A549 (cell line): ENCODE measurements around the gene MGMT. TPM values are rescaled to one million over a fixed set of nuclear protein-coding genes. Genes with fewer than 3 reads are reported as not detected.
"Not testable (repeated sequence)": the region's sequence is repeated elsewhere in the genome, so short reads cannot be mapped to it uniquely, and the experiment has no call there.

Experiments
- ATAC-seq, 2 experiments: fragments of 200-7000 bp in 1 of 2; fragments of >200 bp in 1 of 2; cut with Nextera tagmentation in 1 of 2; cut with Tn5 transposase in 1 of 2; 3 replicates each; pipeline versions ENCODE4 v1.8.0 to v1.9.1; 2018 to 2020; ENCODE audit warnings: mild to moderate bottlenecking in 1 of 2, moderate library complexity in 1 of 2
- CTCF ChIA-PET: fragments of 300-600 bp; sonication (Branson Sonifier 250); formaldehyde crosslinking; extraction: SDS; loops from one replicate; lab custom pipeline; 2021; ENCODE audit warnings: antibody characterized with exemption, inconsistent platforms; lab: Yijun Ruan, JAX
- POLR2A ChIA-PET: fragments of 350-600 bp; formaldehyde crosslinking; extraction: SDS; loops from one replicate; lab custom pipeline; 2021; ENCODE audit warnings: antibody characterized with exemption, inconsistent platforms; lab: Yijun Ruan, JAX
- DNase-seq, 2 experiments: peaks; one replicate each; pipeline versions ENCODE4 v3.0.0 to v3.0.0-alpha.2; 2011 to 2016; ENCODE audit warnings: low read depth in 1 of 2, low spot score in 1 of 2
- FAIRE-seq: peaks from 2 replicates; lab custom pipeline; 2011; peaks lifted over from hg19 to GRCh38; lab: Jason Lieb, UNC
- H3K27ac ChIP-seq, 2 experiments: fragments of >200 bp; sonication (Bioruptor Twin); formaldehyde crosslinking; 3 replicates each; pipeline ENCODE4 v1.5.1; 2016 to 2017
- H3K4me1 ChIP-seq: fragments of >200 bp; sonication (Bioruptor Twin); formaldehyde crosslinking; 3 replicates; pipeline ENCODE4 v1.6.1; 2016
- H3K4me2 ChIP-seq: fragments of >200 bp; sonication (Bioruptor Twin); formaldehyde crosslinking; 3 replicates; pipeline ENCODE4 v1.6.1; 2016
- H3K4me3 ChIP-seq: fragments of >200 bp; sonication (Bioruptor Twin); formaldehyde crosslinking; 3 replicates; pipeline ENCODE4 v1.5.1; 2016
- H3K9me3 ChIP-seq: fragments of >200 bp; sonication (Bioruptor Twin); formaldehyde crosslinking; 3 replicates; pipeline ENCODE4 v1.6.1; 2016
- CBX2 ChIP-seq: fragments of 200-600 bp; sonication (generic); IDR thresholded peaks from 2 replicates; pipeline ENCODE4 v1.6.1; 2016; ENCODE audit warnings: low read depth, mild to moderate bottlenecking, borderline replicate concordance
- CTCF ChIP-seq: fragments of >200 bp; sonication (Bioruptor Twin); formaldehyde crosslinking; IDR thresholded peaks from 3 replicates; pipeline ENCODE4 v1.5.1; 2016
- EP300 ChIP-seq, 2 experiments: fragments of >200 bp; sonication (Bioruptor Twin); formaldehyde crosslinking; IDR thresholded peaks; 2 replicates in 1 of 2; 3 replicates in 1 of 2; pipeline ENCODE4 v1.6.1; 2016 to 2017
- FOXS1 ChIP-seq: fragments of 250-450 bp; sonication (Bioruptor Pico); IDR thresholded peaks from 2 replicates; pipeline ENCODE4 v1.5.0; 2020; ENCODE audit warnings: mild to moderate bottlenecking, moderate library complexity
- GATA3 ChIP-seq: IDR thresholded peaks from 2 replicates; pipeline ENCODE4 v1.6.1; 2012; ENCODE audit warnings: borderline replicate concordance
- HEYL ChIP-seq: fragments of 250-450 bp; sonication (Bioruptor Pico); IDR thresholded peaks from 2 replicates; pipeline ENCODE4 v1.8.0; 2021; ENCODE audit warnings: mild to moderate bottlenecking, moderate library complexity
- NR3C1 ChIP-seq: fragments of >200 bp; sonication (Bioruptor Twin); formaldehyde crosslinking; IDR thresholded peaks from 3 replicates; pipeline ENCODE4 v1.6.1; 2017
- PHF8 ChIP-seq: fragments of 200-600 bp; sonication (generic); IDR thresholded peaks from 2 replicates; pipeline ENCODE4 v1.6.1; 2016; ENCODE audit warnings: low read depth, mild to moderate bottlenecking, antibody characterized with exemption, moderate library complexity, borderline replicate concordance
- POLR2AphosphoS2 ChIP-seq: conservative IDR thresholded peaks from 2 replicates; pipeline ENCODE4 v1.6.1; 2012; ENCODE audit warnings: low read length, improper control_type of control experiment, inconsistent platforms
- RFX5 ChIP-seq: fragments of 450-650 bp; IDR thresholded peaks from 2 replicates; pipeline ENCODE4 v1.7.1; 2014; ENCODE audit warnings: antibody characterized with exemption, mild to moderate bottlenecking, moderate library complexity
- SMC3 ChIP-seq: fragments of >200 bp; sonication (Bioruptor Twin); formaldehyde crosslinking; IDR thresholded peaks from 3 replicates; pipeline ENCODE4 v1.6.1; 2018; ENCODE audit warnings: inconsistent platforms
- SREBF2 ChIP-seq: fragments of 450-650 bp; IDR thresholded peaks from 2 replicates; pipeline ENCODE4 v1.6.1; 2014; ENCODE audit warnings: mild to moderate bottlenecking, moderate library complexity
- TFCP2L1 ChIP-seq: fragments of 250-450 bp; sonication (Bioruptor Pico); IDR thresholded peaks from 2 replicates; pipeline ENCODE4 v1.5.0; 2021; ENCODE audit warnings: mild to moderate bottlenecking
- TP53 ChIP-seq: fragments of 250-450 bp; sonication (Bioruptor Pico); IDR thresholded peaks from 2 replicates; pipeline ENCODE4 v1.5.0; 2021; ENCODE audit warnings: mild to moderate bottlenecking, moderate library complexity
- WGBS: methylation state at CpG from one replicate; pipeline ENCODE4 v1.1.6; 2017; ENCODE audit errors: missing lambda C conversion rate; 5-methylcytosine and 5-hydroxymethylcytosine counted together
- polyA plus RNA-seq, 4 experiments: library from polyadenylated mRNA; depleted of rRNA in 3 of 4; stranded (reverse); fragments of >200 nt; fragmentation: RNase III in 1 of 4; extraction: RNeasy Plus Mini Kit Qiagen cat#74134 plus additional on column Dnase treatment in 1 of 4; gene quantifications; 2 replicates in 3 of 4; 3 replicates in 1 of 4; pipeline ENCODE4 v1.2.3, GENCODE V29; 2011 to 2017
- TF ChIP-seq, protein P1 (sequence below): IDR thresholded peaks from 2 replicates; pipeline ENCODE4 v1.6.1; 2012
- TF ChIP-seq, protein P2 (sequence below): IDR thresholded peaks from 2 replicates; pipeline ENCODE4 v1.6.1; 2012

MGMT gene
- polyA plus RNA-seq, 2 of the 4 experiments (the other 2 are of a cell fraction) = 4.9 to 5.2 TPM

GRCh38 chr10:129424978-129425377, 42.1 kb upstream of the MGMT start:
- 26% methylated on average over 15 of the region's 15 CpGs for WGBS
- H3K9me3 ChIP-seq = no peaks in the 10 kb centered on the region
- H3K4me2 ChIP-seq = no peak overlapping the region
- H3K4me1 ChIP-seq = no peaks in the 10 kb centered on the region
- FAIRE-seq = no peak
- CTCF ChIA-PET = no interaction called here
- no peak overlapping the region for H3K4me3 ChIP-seq
- TF ChIP-seq POLR2AphosphoS2 (no peak), NR3C1 (no peak), HEYL (CRISPR knock-in tag) (no peak), CBX2 (no peak), EP300 (IDR thresholded peaks at IDR 0.05) (no peak), SREBF2 (no peak), TFCP2L1 (no peak), TP53 (no peak), SMC3 (no peak), FOXS1 (no peak), PHF8 (no peak), CTCF (no peak), RFX5 (no peak)
- TF ChIP-seq, protein P1, sequence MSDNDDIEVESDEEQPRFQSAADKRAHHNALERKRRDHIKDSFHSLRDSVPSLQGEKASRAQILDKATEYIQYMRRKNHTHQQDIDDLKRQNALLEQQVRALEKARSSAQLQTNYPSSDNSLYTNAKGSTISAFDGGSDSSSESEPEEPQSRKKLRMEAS = no peak
- TF ChIP-seq, protein P2, sequence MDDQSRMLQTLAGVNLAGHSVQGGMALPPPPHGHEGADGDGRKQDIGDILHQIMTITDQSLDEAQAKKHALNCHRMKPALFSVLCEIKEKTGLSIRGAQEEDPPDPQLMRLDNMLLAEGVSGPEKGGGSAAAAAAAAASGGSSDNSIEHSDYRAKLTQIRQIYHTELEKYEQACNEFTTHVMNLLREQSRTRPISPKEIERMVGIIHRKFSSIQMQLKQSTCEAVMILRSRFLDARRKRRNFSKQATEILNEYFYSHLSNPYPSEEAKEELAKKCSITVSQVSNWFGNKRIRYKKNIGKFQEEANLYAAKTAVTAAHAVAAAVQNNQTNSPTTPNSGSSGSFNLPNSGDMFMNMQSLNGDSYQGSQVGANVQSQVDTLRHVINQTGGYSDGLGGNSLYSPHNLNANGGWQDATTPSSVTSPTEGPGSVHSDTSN = no peak
- TF ChIP-seq, all 56 proteins: peak for 0
- DNase-seq (no peak), ATAC-seq (no peak)
- POLR2A ChIA-PET = no interaction called here
- no peak overlapping the region for H3K27ac ChIP-seq

GRCh38 chr10:129426606-129427005, 40.4 kb upstream of the MGMT start:
- TF ChIP-seq CTCF = no peak
- TF ChIP-seq, all 56 proteins: peak for 0
- ATAC-seq (no peak), DNase-seq (no peak), FAIRE-seq (no peak)
- Histone ChIP-seq H3K9me3 (no peaks in the 10 kb centered on the region), H3K4me1 (no peaks in the 10 kb centered on the region), H3K27ac (no peak overlapping the region), H3K4me2 (no peak overlapping the region), H3K4me3 (no peak overlapping the region)
- CTCF ChIA-PET = no interaction called here
- 7% methylated on average over 6 of the region's 6 CpGs for WGBS
- POLR2A ChIA-PET = no interaction called here

- Histone ChIP-seq H3K4me3 (no peak overlapping the region), H3K4me2 (no peak overlapping the region), H3K4me1 (no peaks in the 10 kb centered on the region), H3K27ac (no peak overlapping the region), H3K9me3 (no peaks in the 10 kb centered on the region)
- CTCF ChIA-PET = no interaction called here
- 26% methylated on average over 6 of the region's 7 CpGs for WGBS
- ATAC-seq = no peak
- TF ChIP-seq PHF8 (no peak), POLR2AphosphoS2 (no peak), GATA3 (no peak)
- POLR2A ChIA-PET = no interaction called here
- FAIRE-seq = no peak
- no peak for DNase-seq
Measured at GRCh38 chr10:129433266-129433665, 33.8 kb upstream of the MGMT start.

DNA sequence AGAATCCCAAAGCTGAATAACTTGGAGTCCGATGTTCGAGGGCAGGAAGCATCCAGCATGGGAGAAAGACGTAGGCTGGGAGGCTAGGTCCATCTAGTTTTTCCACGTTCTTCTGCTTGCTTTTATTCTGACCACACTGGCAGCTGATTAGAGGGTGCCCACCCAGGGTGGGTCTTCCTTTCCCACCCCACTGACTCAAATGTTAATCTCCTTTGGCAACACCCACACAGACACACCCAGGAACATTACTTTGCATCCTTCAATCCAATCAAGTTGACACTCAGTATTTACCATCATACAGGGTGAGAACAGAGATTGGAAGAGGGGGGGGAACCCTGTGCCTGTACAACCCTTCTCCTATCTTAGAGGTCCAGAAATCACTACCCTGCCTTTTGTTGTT, 31.3 kb upstream of the MGMT start:
- H3K4me2 ChIP-seq, CTCF ChIA-PET, ATAC-seq, DNase-seq, FAIRE-seq, H3K27ac ChIP-seq, POLR2A ChIA-PET, H3K4me3 ChIP-seq, H3K9me3 ChIP-seq, H3K4me1 ChIP-seq: not testable (repeated sequence)
- WGBS = 5% methylated on average over 4 of the region's 4 CpGs
